AG10803 (cell line): Measurements from ENCODE around the gene FBXO31.
"Not testable (repeated sequence)": the region's sequence is repeated elsewhere in the genome, so short reads cannot be mapped to it uniquely, and the experiment has no call there.

Source experiments
- DNase-seq: peaks from one replicate; pipeline ENCODE4 v3.0.0; 2010; ENCODE audit warnings: low read depth
- H3K4me3 ChIP-seq: 2 replicates; pipeline ENCODE4 v1.5.1; 2011; ENCODE audit warnings: mild to moderate bottlenecking, low read length, control low read depth
- CTCF ChIP-seq: conservative IDR thresholded peaks from 2 replicates; pipeline ENCODE4 v1.5.1; 2011; ENCODE audit warnings: mild to moderate bottlenecking, low read length, control low read depth, inconsistent platforms

The FBXO31 gene

GRCh38 chr16:87367529-87367928 lies 16.0 kb downstream of the FBXO31 start:
- DNase-seq = no peak
- no peak overlapping the region for H3K4me3 ChIP-seq
- TF ChIP-seq CTCF = no peak

DNA sequence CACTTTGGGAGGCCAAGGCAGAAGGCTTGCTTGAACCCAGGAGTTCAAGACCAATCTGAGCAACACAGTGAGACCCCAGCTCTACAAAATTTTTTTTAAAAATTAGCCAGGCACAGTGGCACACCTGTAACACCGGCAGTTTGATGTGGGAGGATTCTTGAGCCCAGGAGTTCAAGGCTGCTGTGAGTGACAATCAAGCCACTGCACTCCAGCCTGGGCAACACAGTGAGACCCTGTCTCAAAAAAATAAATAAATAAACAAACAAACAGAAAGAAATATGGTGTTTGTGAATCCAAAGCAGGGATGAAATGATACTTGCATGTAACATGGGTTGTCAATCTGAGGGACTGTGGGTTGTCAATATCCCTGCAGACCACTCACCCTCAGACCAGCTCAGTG lies 16.6 kb downstream of the FBXO31 start:
- no peak overlapping the region for H3K4me3 ChIP-seq
- no peak for DNase-seq
- TF ChIP-seq CTCF = no peak

- H3K4me3 ChIP-seq = no peak overlapping the region
- no peak for TF ChIP-seq CTCF
- DNase-seq = no peak
These were observed 17.3 kb downstream of the FBXO31 start for GRCh38 chr16:87366288-87366687.

GRCh38 chr16:87365021-87365713 lies 18.4 kb downstream of the FBXO31 start:
- no peak overlapping the region for H3K4me3 ChIP-seq
- TF ChIP-seq CTCF = no peak
- no peak for DNase-seq

DNA sequence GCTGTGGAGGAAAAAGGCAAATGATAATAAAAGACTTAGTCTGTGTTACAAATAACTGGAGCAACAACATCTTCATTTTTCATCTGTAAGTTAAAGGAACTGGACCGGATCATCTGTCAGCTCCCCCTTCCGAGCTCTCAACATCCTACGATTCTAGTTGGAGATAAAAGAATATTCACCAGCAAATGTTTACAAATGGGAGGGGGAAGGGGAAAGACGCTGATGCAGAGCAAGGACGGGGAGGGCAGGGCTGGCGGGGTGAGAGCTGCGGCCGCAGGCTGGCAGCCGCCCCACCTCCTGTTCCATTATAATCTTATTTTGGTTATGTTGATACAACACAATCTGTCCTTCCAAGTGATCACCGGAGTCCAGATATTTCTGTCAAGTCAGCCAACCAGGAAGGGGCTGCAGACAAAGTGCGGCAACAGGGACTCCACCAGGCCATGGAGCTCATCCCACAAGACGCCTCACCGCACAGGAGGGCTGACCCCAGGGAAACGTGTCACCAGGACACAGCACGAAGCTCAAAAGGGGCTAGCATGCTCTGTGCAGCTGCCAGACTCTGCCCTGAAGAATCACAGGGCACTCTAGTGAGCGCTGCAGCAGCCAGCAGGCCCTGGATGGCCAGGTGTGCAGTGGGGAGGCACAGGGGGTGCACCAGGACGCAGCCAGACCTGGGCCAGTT lies 19.7 kb downstream of the FBXO31 start:
- no peak for TF ChIP-seq CTCF
- no peak for DNase-seq
- no peak overlapping the region for H3K4me3 ChIP-seq

- not testable (repeated sequence) for H3K4me3 ChIP-seq, DNase-seq
These were observed 20.6 kb downstream of the FBXO31 start for GRCh38 chr16:87362828-87363559.

GRCh38 chr16:87361916-87362619 lies 21.5 kb downstream of the FBXO31 start:
- no peak overlapping the region for H3K4me3 ChIP-seq
- TF ChIP-seq CTCF = no peak
- DNase-seq = no peak
